T-helper 17 cell (primary cell): Measurements from ENCODE around the gene NF2. TPM values are rescaled to one million over a fixed set of nuclear protein-coding genes. Genes with fewer than 3 reads are reported as not detected.
"Not testable (repeated sequence)": the region's sequence is repeated elsewhere in the genome, so short reads cannot be mapped to it uniquely, and the experiment has no call there.

ENCODE experiments used
- ATAC-seq: fragments of 150-1000 bp; cut with Tn5 transposase; 2 replicates; pipeline ENCODE4 v1.10.0; 2021; ENCODE audit warnings: mild to moderate bottlenecking, moderate library complexity
- DNase-seq, 3 donors: peaks; one replicate each; pipeline versions ENCODE4 v3.0.0 to v3.0.0-alpha.2; 2020 to 2021
- H3K9me3 ChIP-seq: one replicate; pipeline ENCODE4 v1.7.0; 2013; ENCODE audit warnings: low read length, mild to moderate bottlenecking; ENCODE audit not compliant: control insufficient read depth, poor library complexity, severe bottlenecking
- H3K27ac Mint-ChIP-seq: one replicate; pipeline ENCODE4 v1.8.0; 2022; ENCODE audit warnings: mild to moderate bottlenecking, moderate library complexity, mixed read lengths
- H3K27me3 Mint-ChIP-seq: one replicate; pipeline ENCODE4 v1.8.0; 2022; ENCODE audit warnings: mixed read lengths
- H3K36me3 Mint-ChIP-seq: one replicate; pipeline ENCODE4 v1.8.0; 2022; ENCODE audit warnings: low read depth, mixed read lengths
- H3K4me1 Mint-ChIP-seq: one replicate; pipeline ENCODE4 v1.8.0; 2022; ENCODE audit warnings: mild to moderate bottlenecking, mixed read lengths
- H3K4me3 Mint-ChIP-seq: one replicate; pipeline ENCODE4 v1.8.0; 2022; ENCODE audit warnings: mild to moderate bottlenecking, moderate library complexity, mixed read lengths
- total RNA-seq, 4 donors: library from RNA in 2 of 4; stranded (reverse) in 2 of 4; gene quantifications; one replicate each; pipeline ENCODE4 v1.2.3 and lab custom pipeline; 2022 to 2026

NF2 gene
- total RNA-seq, 2 donors from 2014 or later, result 23.8 to 29.3 TPM

DNA sequence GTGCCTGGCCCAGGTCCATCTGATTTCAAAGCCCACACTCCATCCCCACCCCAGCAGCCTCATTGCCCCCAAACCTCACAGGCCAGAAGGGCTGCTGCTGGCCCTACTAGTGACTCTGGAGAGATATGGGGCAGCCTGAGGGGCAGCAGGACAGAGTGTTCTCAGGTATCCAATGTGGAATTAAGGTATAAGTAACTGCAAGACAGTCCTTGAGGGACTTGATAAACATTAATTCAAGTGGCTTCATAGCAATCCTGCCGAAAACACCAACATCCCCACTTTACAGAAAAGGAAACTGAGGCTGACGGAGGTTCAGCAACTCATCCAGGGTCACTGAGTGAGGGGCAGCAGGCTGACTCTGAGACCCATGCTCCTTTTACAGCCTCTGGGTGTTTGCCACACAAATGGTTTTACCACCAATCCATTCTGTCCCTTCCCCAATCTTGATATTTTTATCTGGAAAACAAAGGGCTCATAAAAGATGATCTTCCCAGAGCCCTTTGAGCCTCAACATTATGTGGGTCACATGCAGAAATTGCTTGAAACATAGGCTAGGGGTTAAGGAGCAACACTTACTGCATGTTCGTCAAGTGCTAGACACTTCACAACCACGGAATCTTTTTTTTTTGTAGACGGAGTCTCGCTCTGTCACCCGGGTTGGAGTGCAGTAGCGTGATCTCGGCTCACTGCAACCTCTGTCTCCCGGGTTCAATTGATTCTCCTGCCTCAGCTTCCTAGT lies 24.8 kb upstream of the NF2 start:
- Mint-ChIP-seq H3K4me1 (peaks cover 13% of the 10 kb centered on the region), H3K27me3 (no peaks in the 10 kb centered on the region), H3K4me3 (no peak overlapping the region)

GRCh38 chr22:29580200-29580810 lies 23.1 kb upstream of the NF2 start:
- DNase-seq (peak in 1 of 3 donors; percentile 8), ATAC-seq (no peak)
- Mint-ChIP-seq H3K27ac (peak overlapping the region; percentile 88), H3K27me3 (no peaks in the 10 kb centered on the region), H3K4me1 (peaks cover 13% of the 10 kb centered on the region), H3K4me3 (peak overlapping the region; percentile 91), H3K36me3 (no peaks in the 10 kb centered on the region)
- H3K9me3 ChIP-seq, result no peaks in the 10 kb centered on the region

More for the DNA sequence above, 24.8 kb upstream of the NF2 start:
- H3K9me3 ChIP-seq, result no peaks in the 10 kb centered on the region
- no peak for DNase-seq
- no peak overlapping the region for H3K27ac Mint-ChIP-seq
- no peak for ATAC-seq
- no peaks in the 10 kb centered on the region for H3K36me3 Mint-ChIP-seq

DNA sequence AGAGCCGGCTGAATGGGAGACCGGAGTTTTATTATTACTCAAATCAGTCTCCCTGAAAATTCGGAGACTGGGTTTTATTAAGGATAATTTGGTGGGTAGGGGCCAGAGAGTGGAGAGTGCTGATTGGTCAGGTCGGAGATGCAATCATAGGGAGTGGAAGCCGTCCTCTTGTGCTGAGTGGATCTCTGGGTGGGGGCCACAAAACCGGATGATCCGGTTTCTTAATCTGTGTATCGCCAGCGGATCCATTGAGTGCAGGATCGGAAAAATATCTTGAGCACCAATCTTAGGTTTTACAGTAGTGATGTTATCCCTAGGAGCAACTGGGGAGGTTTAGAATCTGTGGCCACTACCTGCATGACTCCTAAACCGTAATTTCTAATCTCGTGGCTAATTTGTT lies 21.6 kb upstream of the NF2 start:
- peaks cover 15% of the 10 kb centered on the region for H3K4me1 Mint-ChIP-seq
- peak overlapping the region; percentile 88 for H3K27ac Mint-ChIP-seq
- H3K36me3 Mint-ChIP-seq, result no peaks in the 10 kb centered on the region

DNA sequence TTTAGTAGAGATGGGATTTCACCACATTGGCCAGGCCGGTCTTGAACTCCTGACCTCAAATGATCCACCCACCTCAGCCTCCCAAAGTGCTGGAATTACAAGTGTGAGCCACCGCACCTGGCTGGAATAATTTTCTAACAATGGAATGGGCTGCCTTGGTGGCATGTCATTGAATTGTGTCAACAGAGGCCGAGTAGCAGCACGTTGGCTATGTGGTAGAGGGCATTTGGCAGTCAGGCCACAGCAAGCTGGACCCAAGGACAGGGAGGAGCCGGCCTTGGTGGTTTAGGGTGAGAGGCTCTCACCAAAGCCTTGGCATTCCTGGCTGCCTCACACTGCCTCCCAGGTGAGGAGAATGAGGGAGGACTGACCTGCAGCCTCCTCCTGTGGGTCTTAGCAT lies 18.5 kb upstream of the NF2 start:
- H3K27ac Mint-ChIP-seq, result no peak overlapping the region
- no peak overlapping the region for H3K4me3 Mint-ChIP-seq
- ATAC-seq (no peak), DNase-seq (no peak)
- no peaks in the 10 kb centered on the region for H3K36me3 Mint-ChIP-seq
- H3K9me3 ChIP-seq, result no peaks in the 10 kb centered on the region
- no peaks in the 10 kb centered on the region for H3K27me3 Mint-ChIP-seq
- peaks cover 16% of the 10 kb centered on the region for H3K4me1 Mint-ChIP-seq

More for the DNA sequence above, 21.6 kb upstream of the NF2 start:
- no peak for ATAC-seq
- H3K4me3 Mint-ChIP-seq, result peak overlapping the region; percentile 91
- DNase-seq, result no peak
- no peaks in the 10 kb centered on the region for H3K27me3 Mint-ChIP-seq
- H3K9me3 ChIP-seq, result no peaks in the 10 kb centered on the region

DNA sequence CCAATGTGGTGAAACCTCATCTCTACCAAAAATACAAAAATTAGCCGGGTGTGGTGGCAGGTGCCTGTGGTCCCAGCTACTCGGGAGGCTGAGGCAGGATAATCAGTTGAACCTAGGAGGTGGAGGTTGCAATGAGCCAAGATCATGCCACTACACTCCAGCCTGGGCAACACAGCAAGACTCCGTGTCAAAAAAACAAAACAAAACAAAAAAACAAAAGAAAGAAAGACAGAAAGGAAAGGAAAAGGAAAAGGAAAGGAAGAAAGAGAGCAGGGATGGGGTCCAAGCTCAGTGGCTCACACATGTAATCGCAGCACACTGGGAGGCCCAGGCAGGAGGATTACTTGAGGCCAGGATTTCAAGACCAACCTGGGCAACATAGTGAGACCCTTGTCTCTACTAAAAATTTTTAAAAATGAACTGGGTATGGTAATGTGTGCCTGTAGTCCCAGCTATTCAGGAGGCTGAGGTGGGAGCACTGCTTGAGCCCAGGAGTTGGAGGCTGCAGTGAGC lies 17.2 kb upstream of the NF2 start:
- not testable (repeated sequence) for ATAC-seq, DNase-seq, H3K36me3 Mint-ChIP-seq, H3K9me3 ChIP-seq, H3K4me3 Mint-ChIP-seq, H3K27me3 Mint-ChIP-seq
- Mint-ChIP-seq H3K27ac (peak overlapping the region; percentile 43), H3K4me1 (peaks cover 17% of the 10 kb centered on the region)

DNA sequence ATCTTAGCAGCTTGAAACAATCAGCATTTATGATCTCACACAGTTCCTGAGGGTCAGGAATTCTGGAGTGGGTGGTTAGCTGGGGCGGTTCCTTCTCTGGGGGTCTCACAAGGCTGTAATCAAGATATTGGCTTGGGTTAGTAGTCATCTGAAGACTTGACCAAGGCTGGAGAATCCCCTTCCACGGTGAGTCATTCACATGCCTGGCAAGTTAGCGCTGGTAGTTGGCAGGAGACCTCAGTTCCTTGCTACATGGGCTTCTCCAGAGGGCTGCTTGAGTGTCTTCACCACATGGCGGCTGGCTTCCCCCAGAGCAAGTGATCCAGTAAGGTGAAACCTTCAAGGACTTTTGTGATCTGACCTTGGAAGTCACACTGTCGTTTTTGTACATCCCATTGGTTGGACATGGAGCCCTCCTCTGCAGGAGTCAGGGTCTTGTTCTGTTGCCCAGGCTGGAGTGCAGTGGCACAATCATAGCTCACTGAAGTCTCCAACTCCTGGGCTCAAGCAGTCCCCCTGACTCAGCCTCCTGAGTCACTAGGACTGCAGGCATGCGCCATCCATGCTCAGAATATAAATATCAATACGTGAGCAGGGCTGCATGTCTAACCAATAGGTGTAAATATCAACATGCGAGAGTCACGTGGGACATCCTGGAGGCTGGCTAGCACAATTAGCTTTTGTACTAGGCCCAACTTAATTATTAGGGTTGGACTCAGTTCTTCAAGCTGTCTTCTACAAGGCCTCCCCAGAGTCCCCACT lies 15.3 kb upstream of the NF2 start:
- DNase-seq (no peak), ATAC-seq (no peak)
- no peaks in the 10 kb centered on the region for H3K9me3 ChIP-seq
- H3K4me1 Mint-ChIP-seq, result peaks cover 12% of the 10 kb centered on the region
- no peaks in the 10 kb centered on the region for H3K27me3 Mint-ChIP-seq
- no peak overlapping the region for H3K4me3 Mint-ChIP-seq
- H3K36me3 Mint-ChIP-seq, result no peaks in the 10 kb centered on the region
- peak overlapping the region; percentile 9 for H3K27ac Mint-ChIP-seq

DNA sequence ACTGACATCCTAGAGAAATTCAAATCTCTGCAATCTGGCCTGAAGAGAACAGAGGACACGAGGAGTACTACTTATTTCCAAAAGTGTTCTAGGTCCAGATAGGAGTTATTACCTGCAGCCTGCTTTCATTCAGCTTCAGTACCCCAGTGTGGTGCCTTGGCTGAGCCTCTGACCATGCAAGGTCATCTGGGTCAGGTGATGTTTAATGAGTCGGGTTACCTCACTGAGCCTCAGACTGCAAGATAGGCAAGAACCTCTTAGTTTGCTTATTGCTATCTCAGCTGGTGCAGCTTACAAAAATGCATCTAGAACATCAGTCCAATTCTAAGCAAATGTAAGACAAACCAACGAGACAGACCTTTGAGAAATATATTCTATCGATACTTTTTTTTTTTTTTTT lies 9.5 kb upstream of the NF2 start:
- no peaks in the 10 kb centered on the region for H3K36me3 Mint-ChIP-seq
- no peak overlapping the region for H3K4me3 Mint-ChIP-seq
- ATAC-seq (no peak), DNase-seq (no peak)
- H3K27ac Mint-ChIP-seq, result no peak overlapping the region
- no peaks in the 10 kb centered on the region for H3K27me3 Mint-ChIP-seq
- peaks cover 8% of the 10 kb centered on the region for H3K4me1 Mint-ChIP-seq
- no peaks in the 10 kb centered on the region for H3K9me3 ChIP-seq

DNA sequence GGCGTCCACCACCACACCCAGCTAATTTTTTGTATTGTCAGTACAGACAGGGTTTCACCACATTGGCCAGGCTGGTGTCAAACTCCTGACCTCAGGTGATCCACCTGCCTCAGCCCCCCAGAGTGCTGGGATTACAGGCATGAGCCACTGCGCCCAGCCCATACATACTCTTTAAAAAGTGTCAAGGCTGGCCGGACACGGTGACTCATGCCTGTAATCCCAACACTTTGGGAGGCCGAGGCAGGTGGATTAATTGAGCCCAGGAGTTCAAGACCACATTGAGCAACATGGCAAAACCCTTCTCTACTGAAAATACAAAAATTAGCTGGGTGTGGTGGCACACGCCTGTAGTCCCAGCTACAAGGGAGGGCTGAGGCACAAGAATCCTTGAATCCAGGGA lies 9.0 kb upstream of the NF2 start:
- H3K4me1 Mint-ChIP-seq, H3K9me3 ChIP-seq, H3K27me3 Mint-ChIP-seq, H3K27ac Mint-ChIP-seq, H3K4me3 Mint-ChIP-seq, DNase-seq, H3K36me3 Mint-ChIP-seq, ATAC-seq: not testable (repeated sequence)

DNA sequence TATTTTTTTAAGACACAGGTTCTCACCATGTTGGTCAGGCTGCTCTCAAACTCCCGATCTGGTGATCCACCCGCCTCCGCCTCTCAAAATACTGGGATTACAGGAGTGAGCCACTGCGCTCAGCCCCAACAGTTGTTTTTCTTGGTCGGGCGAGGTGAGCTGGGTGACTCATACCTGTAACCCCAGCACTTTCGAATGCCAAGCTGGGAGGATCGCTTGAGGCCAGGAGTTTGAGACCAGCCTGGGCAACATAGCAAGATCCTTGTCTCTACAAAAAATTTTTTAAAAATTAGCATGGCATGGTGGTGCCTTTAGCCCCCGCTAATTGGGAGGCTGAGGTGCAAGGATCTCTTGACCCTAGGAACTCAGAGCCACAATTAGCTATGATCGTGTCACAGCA lies 7.0 kb upstream of the NF2 start:
- H3K4me3 Mint-ChIP-seq, result no peak overlapping the region
- H3K27ac Mint-ChIP-seq, result no peak overlapping the region

DNA sequence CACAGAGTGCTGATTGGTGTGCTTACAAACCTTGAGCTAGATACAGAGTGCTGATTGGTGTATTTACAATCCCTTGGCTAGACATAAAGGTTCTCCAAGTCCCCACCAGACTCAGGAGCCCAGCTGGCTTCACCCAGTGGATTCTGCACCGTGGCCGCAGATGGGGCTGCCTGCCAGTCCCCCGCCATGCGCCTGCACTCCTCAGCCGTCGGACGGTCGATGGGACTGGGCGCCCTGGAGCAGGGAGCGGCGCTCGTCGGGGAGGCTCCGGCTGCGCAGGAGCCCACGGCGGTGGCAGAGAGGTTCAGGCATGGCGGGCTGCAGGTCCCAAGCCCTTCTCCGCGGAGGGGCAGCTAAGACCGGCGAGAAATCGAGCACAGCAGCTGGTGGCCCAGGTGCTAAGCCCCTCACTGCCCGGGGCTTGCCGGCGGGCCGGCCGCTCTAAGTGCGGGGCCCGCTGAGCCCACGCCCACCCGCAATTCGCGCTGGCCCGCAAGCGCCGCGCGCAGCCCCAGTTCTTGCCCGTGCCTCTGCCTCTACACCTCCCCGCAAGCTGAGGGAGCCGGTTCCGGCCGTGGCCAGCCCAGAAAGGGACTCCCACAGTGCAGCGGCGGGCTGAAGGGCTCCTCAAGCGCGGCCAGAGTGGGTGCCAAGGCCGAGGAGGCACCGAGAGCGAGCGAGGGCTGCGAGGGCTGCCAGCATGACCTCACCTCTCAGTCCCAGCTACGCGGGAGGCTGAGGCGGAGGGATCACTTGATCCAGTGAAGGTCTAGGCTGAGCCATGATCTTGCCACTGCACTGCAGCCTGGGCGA lies 5.4 kb upstream of the NF2 start:
- H3K36me3 Mint-ChIP-seq, H3K27ac Mint-ChIP-seq, H3K27me3 Mint-ChIP-seq, H3K9me3 ChIP-seq, ATAC-seq, H3K4me1 Mint-ChIP-seq, DNase-seq, H3K4me3 Mint-ChIP-seq: not testable (repeated sequence)

More for the DNA sequence above, 7.0 kb upstream of the NF2 start:
- Mint-ChIP-seq H3K27me3 (no peaks in the 10 kb centered on the region), H3K4me1 (no peaks in the 10 kb centered on the region), H3K36me3 (no peaks in the 10 kb centered on the region)
- H3K9me3 ChIP-seq, result no peaks in the 10 kb centered on the region
- DNase-seq, result no peak
- no peak for ATAC-seq

- H3K27me3 Mint-ChIP-seq, result no peaks in the 10 kb centered on the region
- no peak overlapping the region for H3K27ac Mint-ChIP-seq
- no peak overlapping the region for H3K4me3 Mint-ChIP-seq
- ATAC-seq (no peak), DNase-seq (no peak)
- H3K9me3 ChIP-seq, result no peaks in the 10 kb centered on the region
- H3K4me1 Mint-ChIP-seq, result peaks cover 2% of the 10 kb centered on the region
- H3K36me3 Mint-ChIP-seq, result no peaks in the 10 kb centered on the region
Measured at GRCh38 chr22:29598684-29599020, 4.8 kb upstream of the NF2 start.

GRCh38 chr22:29604076-29604360 lies 585 bp downstream of the NF2 start:
- Mint-ChIP-seq H3K27me3 (no peaks in the 10 kb centered on the region), H3K4me3 (peak overlapping the region; percentile 91), H3K36me3 (no peaks in the 10 kb centered on the region), H3K27ac (peak overlapping the region; percentile 86), H3K4me1 (peaks cover 14% of the 10 kb centered on the region)
- DNase-seq (no peak), ATAC-seq (no peak)
- no peaks in the 10 kb centered on the region for H3K9me3 ChIP-seq

GRCh38 chr22:29605527-29605850 lies 2.1 kb downstream of the NF2 start:
- no peaks in the 10 kb centered on the region for H3K27me3 Mint-ChIP-seq
- H3K36me3 Mint-ChIP-seq, result no peaks in the 10 kb centered on the region
- H3K4me3 Mint-ChIP-seq, result peak overlapping the region; percentile 91
- H3K27ac Mint-ChIP-seq, result peak overlapping the region; percentile 86
- no peak for DNase-seq
- ATAC-seq, result no peak
- no peaks in the 10 kb centered on the region for H3K9me3 ChIP-seq
- H3K4me1 Mint-ChIP-seq, result peaks cover 14% of the 10 kb centered on the region
